Neural progenitor cell (in vitro differentiated cells): Measurements from ENCODE around the gene SDCCAG8. TPM values are rescaled to one million over a fixed set of nuclear protein-coding genes. Genes with fewer than 3 reads are reported as not detected.

Source experiments
- DNase-seq: peaks from one replicate; pipeline ENCODE4 v3.0.0-alpha.2; 2016; ENCODE audit warnings: low spot score
- H2AFZ ChIP-seq: fragments of 200-600 bp; sonication (generic); replicated peaks from 2 replicates; pipeline ENCODE4 v1.6.1; 2016; ENCODE audit warnings: antibody characterized with exemption
- H3F3A ChIP-seq: fragments of 200-600 bp; sonication (generic); 2 replicates; pipeline ENCODE4 v1.6.1; 2016; ENCODE audit warnings: antibody characterized with exemption, low read depth
- H3K27ac ChIP-seq: fragments of 200-600 bp; sonication (generic); 2 replicates; pipeline ENCODE4 v1.5.1; 2016; ENCODE audit warnings: mild to moderate bottlenecking
- H3K27me3 ChIP-seq: fragments of 200-600 bp; sonication (generic); 2 replicates; pipeline ENCODE4 v1.6.1; 2016; ENCODE audit warnings: mild to moderate bottlenecking, moderate library complexity
- H3K36me3 ChIP-seq: fragments of 200-600 bp; sonication (generic); 2 replicates; pipeline ENCODE4 v1.5.1; 2016
- H3K4me1 ChIP-seq: fragments of 200-600 bp; sonication (generic); 2 replicates; pipeline ENCODE4 v1.6.1; 2016; ENCODE audit warnings: mixed run types
- H3K4me2 ChIP-seq: fragments of 200-600 bp; sonication (generic); 2 replicates; pipeline ENCODE4 v1.6.1; 2016
- H3K4me3 ChIP-seq: fragments of 200-600 bp; sonication (generic); 2 replicates; pipeline ENCODE4 v1.5.1; 2016
- H3K79me2 ChIP-seq: fragments of 200-600 bp; sonication (generic); 2 replicates; pipeline ENCODE4 v1.6.1; 2016; ENCODE audit warnings: low read depth
- H3K9ac ChIP-seq: fragments of 200-600 bp; sonication (generic); 2 replicates; pipeline ENCODE4 v1.6.1; 2016
- H3K9me3 ChIP-seq: fragments of 200-600 bp; sonication (generic); 2 replicates; pipeline ENCODE4 v1.5.1; 2016; ENCODE audit warnings: low read depth
- H4K20me1 ChIP-seq: fragments of 200-600 bp; sonication (generic); 2 replicates; pipeline ENCODE4 v1.6.1; 2016; ENCODE audit warnings: low read depth
- H3K27ac Mint-ChIP-seq: 3 replicates; pipeline ENCODE4 v1.8.0; 2021; ENCODE audit warnings: mixed read lengths
- H3K27me3 Mint-ChIP-seq: 2 replicates; pipeline ENCODE4 v1.8.0; 2022; ENCODE audit warnings: low read depth, mild to moderate bottlenecking, inconsistent platforms, moderate library complexity, mixed read lengths; ENCODE audit not compliant: insufficient read depth
- H3K36me3 Mint-ChIP-seq: 3 replicates; pipeline ENCODE4 v1.8.0; 2021; ENCODE audit warnings: mixed read lengths
- H3K4me1 Mint-ChIP-seq: 3 replicates; pipeline ENCODE4 v1.8.0; 2021; ENCODE audit warnings: mixed read lengths
- H3K4me3 Mint-ChIP-seq: 3 replicates; pipeline ENCODE4 v1.8.0; 2021; ENCODE audit warnings: mild to moderate bottlenecking, moderate library complexity, mixed read lengths
- H3K9me3 Mint-ChIP-seq: 3 replicates; pipeline ENCODE4 v1.8.0; 2020; ENCODE audit warnings: mixed read lengths
- CTCF ChIP-seq: fragments of 200-600 bp; sonication (generic); IDR thresholded peaks from 2 replicates; pipeline ENCODE4 v1.5.1; 2017; ENCODE audit warnings: antibody characterized with exemption, mild to moderate bottlenecking
- EZH2 ChIP-seq: fragments of 200-600 bp; sonication (generic); IDR thresholded peaks from 2 replicates; pipeline ENCODE4 v1.6.1; 2017; ENCODE audit warnings: antibody characterized with exemption, mild to moderate bottlenecking, moderate library complexity
- EZH2phosphoT487 ChIP-seq: fragments of 200-600 bp; sonication (generic); IDR thresholded peaks from 2 replicates; pipeline ENCODE4 v1.6.1; 2017; ENCODE audit warnings: antibody characterized with exemption
- total RNA-seq: library from RNA; depleted of rRNA; stranded (reverse); fragments of >200 nt; gene quantifications from 2 replicates; pipeline ENCODE4 v1.2.3, GENCODE V29; 2015; ENCODE audit warnings: low replicate concordance

SDCCAG8 gene
- total RNA-seq, 1 donor from 2014 or later: 30.3 TPM

- H3K4me3 ChIP-seq: no peak overlapping the region
- H3K9ac ChIP-seq: no peak overlapping the region
- H4K20me1 ChIP-seq: no peaks in the 10 kb centered on the region
- TF ChIP-seq EZH2phosphoT487 (no peak), EZH2 (no peak), CTCF (no peak)
- H3F3A ChIP-seq: no peaks in the 10 kb centered on the region
- no peak for DNase-seq
- H3K27me3 Mint-ChIP-seq: no peaks in the 10 kb centered on the region
- H3K4me2 ChIP-seq: no peak overlapping the region
- H3K4me1 Mint-ChIP-seq: peaks cover 28% of the 10 kb centered on the region
- peaks cover 32% of the 10 kb centered on the region for H3K36me3 Mint-ChIP-seq
- no peak overlapping the region for H3K27ac ChIP-seq
- no peaks in the 10 kb centered on the region for H3K27me3 ChIP-seq
- H3K79me2 ChIP-seq: no peaks in the 10 kb centered on the region
- H3K9me3 Mint-ChIP-seq: no peaks in the 10 kb centered on the region
- H3K9me3 ChIP-seq: no peaks in the 10 kb centered on the region
- H3K4me3 Mint-ChIP-seq: no peak overlapping the region
- H3K27ac Mint-ChIP-seq: no peak overlapping the region
- H2AFZ ChIP-seq: no peak overlapping the region
- H3K36me3 ChIP-seq: no peaks in the 10 kb centered on the region
- H3K4me1 ChIP-seq: peaks cover 25% of the 10 kb centered on the region
Observed at GRCh38 chr1:243507001-243507671, 251.3 kb downstream of the SDCCAG8 start.

DNA sequence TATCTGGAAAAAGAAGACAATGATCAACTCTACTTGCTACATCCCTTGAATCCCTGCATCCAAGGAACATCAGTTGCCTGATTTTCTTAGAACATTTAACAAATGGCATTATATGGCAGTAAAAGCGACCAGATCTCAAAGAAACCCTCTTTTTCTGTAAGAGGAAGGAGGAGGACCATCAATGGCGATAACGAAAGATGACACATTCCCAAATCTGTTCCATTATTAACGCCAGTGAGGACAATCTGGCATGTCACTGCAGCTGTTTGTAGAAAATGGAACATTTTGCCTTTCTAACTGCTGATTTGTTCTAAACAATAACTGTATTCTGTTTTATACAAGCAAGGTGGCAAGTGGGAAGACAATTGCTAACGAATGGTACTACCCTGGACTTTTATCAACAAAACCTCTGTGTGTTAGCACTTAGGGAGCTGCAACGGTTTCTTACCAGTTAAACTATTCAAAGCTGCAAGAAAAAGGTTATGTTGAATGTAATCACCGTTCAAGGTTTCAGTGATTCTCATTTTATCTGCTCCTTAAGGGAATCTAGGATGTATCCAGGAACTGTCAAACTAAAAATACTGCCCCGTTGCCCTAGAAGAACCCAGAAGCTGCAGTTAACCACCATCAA lies 251.9 kb downstream of the SDCCAG8 start:
- no peaks in the 10 kb centered on the region for H4K20me1 ChIP-seq
- H3K9me3 ChIP-seq: no peaks in the 10 kb centered on the region
- Mint-ChIP-seq H3K27me3 (peaks cover 3% of the 10 kb centered on the region), H3K27ac (no peak overlapping the region), H3K4me1 (peaks cover 28% of the 10 kb centered on the region), H3K36me3 (peaks cover 28% of the 10 kb centered on the region), H3K4me3 (no peak overlapping the region), H3K9me3 (no peaks in the 10 kb centered on the region)
- no peak overlapping the region for H2AFZ ChIP-seq
- H3F3A ChIP-seq: no peaks in the 10 kb centered on the region
- peaks cover 25% of the 10 kb centered on the region for H3K4me1 ChIP-seq
- H3K36me3 ChIP-seq: no peaks in the 10 kb centered on the region
- H3K4me2 ChIP-seq: no peak overlapping the region
- H3K79me2 ChIP-seq: no peaks in the 10 kb centered on the region
- no peak for DNase-seq
- no peak overlapping the region for H3K27ac ChIP-seq
- no peak for TF ChIP-seq EZH2
- no peak for TF ChIP-seq CTCF
- no peak for TF ChIP-seq EZH2phosphoT487
- H3K9ac ChIP-seq: no peak overlapping the region
- H3K4me3 ChIP-seq: no peak overlapping the region
- no peaks in the 10 kb centered on the region for H3K27me3 ChIP-seq

GRCh38 chr1:243508303-243508713 lies 252.5 kb downstream of the SDCCAG8 start:
- no peak overlapping the region for H3K4me3 ChIP-seq
- no peak overlapping the region for H2AFZ ChIP-seq
- peak; percentile 16 for DNase-seq
- TF ChIP-seq EZH2phosphoT487: no peak
- Mint-ChIP-seq H3K27me3 (peaks cover 3% of the 10 kb centered on the region), H3K36me3 (peaks cover 28% of the 10 kb centered on the region), H3K4me1 (peaks cover 28% of the 10 kb centered on the region), H3K4me3 (no peak overlapping the region), H3K27ac (no peak overlapping the region), H3K9me3 (no peaks in the 10 kb centered on the region)
- H3K9me3 ChIP-seq: no peaks in the 10 kb centered on the region
- H3K4me1 ChIP-seq: peaks cover 26% of the 10 kb centered on the region
- no peaks in the 10 kb centered on the region for H3K36me3 ChIP-seq
- H3K27ac ChIP-seq: no peak overlapping the region
- H3K79me2 ChIP-seq: no peaks in the 10 kb centered on the region
- H4K20me1 ChIP-seq: no peaks in the 10 kb centered on the region
- no peaks in the 10 kb centered on the region for H3F3A ChIP-seq
- no peak overlapping the region for H3K9ac ChIP-seq
- H3K4me2 ChIP-seq: no peak overlapping the region
- no peaks in the 10 kb centered on the region for H3K27me3 ChIP-seq

DNA sequence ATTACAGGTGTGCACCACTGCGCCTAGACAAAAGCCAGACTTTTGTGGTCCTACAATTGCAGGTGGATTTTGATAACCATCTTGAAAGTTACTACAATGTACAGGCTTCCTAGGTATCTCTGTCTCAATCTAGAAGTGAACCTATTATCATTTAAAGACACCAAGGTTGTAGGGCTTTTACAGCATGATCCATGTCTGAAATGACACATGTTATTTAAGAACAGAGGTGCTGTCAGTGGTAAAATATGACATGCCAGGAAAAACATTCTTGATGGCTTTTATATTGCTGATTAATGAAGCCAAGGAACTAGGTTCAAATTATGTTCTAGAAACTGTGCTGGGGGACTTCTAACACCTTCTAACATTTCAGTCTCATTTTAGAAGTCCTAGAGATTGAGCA lies 253.1 kb downstream of the SDCCAG8 start:
- Histone ChIP-seq H3K27ac (no peak overlapping the region), H3K79me2 (no peaks in the 10 kb centered on the region), H3K4me2 (no peak overlapping the region), H3K4me3 (no peak overlapping the region), H4K20me1 (no peaks in the 10 kb centered on the region), H3K36me3 (no peaks in the 10 kb centered on the region), H2AFZ (no peak overlapping the region), H3K9ac (no peak overlapping the region), H3K27me3 (no peaks in the 10 kb centered on the region), H3K9me3 (no peaks in the 10 kb centered on the region), H3K4me1 (peaks cover 32% of the 10 kb centered on the region), H3F3A (no peaks in the 10 kb centered on the region)
- Mint-ChIP-seq H3K9me3 (no peaks in the 10 kb centered on the region), H3K36me3 (peaks cover 24% of the 10 kb centered on the region), H3K27ac (no peak overlapping the region), H3K4me3 (no peak overlapping the region), H3K27me3 (peaks cover 3% of the 10 kb centered on the region), H3K4me1 (peaks cover 26% of the 10 kb centered on the region)
- no peak for DNase-seq
- no peak for TF ChIP-seq EZH2
- TF ChIP-seq CTCF: no peak
- TF ChIP-seq EZH2phosphoT487: no peak
